Measurements from ENCODE around the gene SMAD3.

The SMAD3 gene

DNA sequence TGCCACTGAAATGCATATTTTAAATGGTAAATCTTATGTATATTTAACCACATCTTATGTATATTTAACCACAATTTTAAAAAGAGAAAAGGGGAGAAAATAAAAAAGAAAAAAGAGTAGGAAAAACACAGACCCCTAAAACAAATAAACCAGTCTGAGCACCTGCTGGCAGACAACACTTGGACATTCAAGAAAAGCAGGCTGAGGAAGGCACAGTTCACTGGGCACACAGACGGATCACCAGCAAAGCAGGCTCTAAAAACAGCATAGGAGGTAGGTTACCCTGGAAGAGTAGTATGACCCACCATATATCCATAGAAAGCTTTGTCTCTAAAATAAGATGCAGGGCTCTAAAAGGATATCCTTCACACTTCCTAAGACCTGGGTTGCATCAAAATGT, 162.0 kb downstream of the SMAD3 start:
- peaks cover 24 to 35% of the 10 kb centered on the region in 2 experiments for H3K36me3 ChIP-seq (ENCODE audit: control insufficient read depth in 2 of 2, insufficient read depth in 1 of 2, low read length in 2 of 2)
- CTCF ChIA-PET: interaction anchor here (0.5 to 1.0 kb wide), 2 partner anchors 11 to 12 kb away, joined by 3 to 4 read pairs; no protein-coding TSS in a partner anchor
- H3K4me3 ChIP-seq (ENCODE audit: low read depth, low read length): no peak overlapping the region
- TF ChIP-seq ZBTB1 (tag by site-specific recombination; IDR thresholded peaks at IDR 0.05): no peak
- TF ChIP-seq ZNF24 (tag by site-specific recombination; IDR thresholded peaks at IDR 0.05): no peak
- TF ChIP-seq ZNF426 (tag by site-specific recombination; IDR thresholded peaks at IDR 0.05): no peak
- no peak for TF ChIP-seq ZNF350 (tag by site-specific recombination; IDR thresholded peaks at IDR 0.05)
- no peak for TF ChIP-seq ZNF530 (tag by site-specific recombination; IDR thresholded peaks at IDR 0.05; ENCODE audit: low read depth)
- TF ChIP-seq OSR2 (tag by site-specific recombination; IDR thresholded peaks at IDR 0.05): no peak
- no peak for TF ChIP-seq SETDB1 (IDR thresholded peaks at IDR 0.05; ENCODE audit: insufficient read length, low read length)
- no peak for TF ChIP-seq ZFHX2 (tag by site-specific recombination; conservative IDR thresholded peaks at IDR 0.05)
- no peak for TF ChIP-seq ZNF501 (tag by site-specific recombination; IDR thresholded peaks at IDR 0.05)
- no peak for TF ChIP-seq FEZF1 (tag by site-specific recombination; IDR thresholded peaks at IDR 0.05)
- TF ChIP-seq ZNF354C (tag by site-specific recombination; IDR thresholded peaks at IDR 0.05; ENCODE audit: borderline replicate concordance, low read depth): no peak
- TF ChIP-seq, protein P1, sequence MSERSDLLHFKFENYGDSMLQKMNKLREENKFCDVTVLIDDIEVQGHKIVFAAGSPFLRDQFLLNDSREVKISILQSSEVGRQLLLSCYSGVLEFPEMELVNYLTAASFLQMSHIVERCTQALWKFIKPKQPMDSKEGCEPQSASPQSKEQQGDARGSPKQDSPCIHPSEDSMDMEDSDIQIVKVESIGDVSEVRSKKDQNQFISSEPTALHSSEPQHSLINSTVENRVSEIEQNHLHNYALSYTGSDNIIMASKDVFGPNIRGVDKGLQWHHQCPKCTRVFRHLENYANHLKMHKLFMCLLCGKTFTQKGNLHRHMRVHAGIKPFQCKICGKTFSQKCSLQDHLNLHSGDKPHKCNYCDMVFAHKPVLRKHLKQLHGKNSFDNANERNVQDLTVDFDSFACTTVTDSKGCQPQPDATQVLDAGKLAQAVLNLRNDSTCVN (tag by site-specific recombination; optimal IDR thresholded peaks at IDR 0.05): no peak
- TF ChIP-seq GFI1B (tag by site-specific recombination; IDR thresholded peaks at IDR 0.05): no peak
- no peak for TF ChIP-seq ZNF362 (tag by site-specific recombination; IDR thresholded peaks at IDR 0.05)
- TF ChIP-seq, protein P2, sequence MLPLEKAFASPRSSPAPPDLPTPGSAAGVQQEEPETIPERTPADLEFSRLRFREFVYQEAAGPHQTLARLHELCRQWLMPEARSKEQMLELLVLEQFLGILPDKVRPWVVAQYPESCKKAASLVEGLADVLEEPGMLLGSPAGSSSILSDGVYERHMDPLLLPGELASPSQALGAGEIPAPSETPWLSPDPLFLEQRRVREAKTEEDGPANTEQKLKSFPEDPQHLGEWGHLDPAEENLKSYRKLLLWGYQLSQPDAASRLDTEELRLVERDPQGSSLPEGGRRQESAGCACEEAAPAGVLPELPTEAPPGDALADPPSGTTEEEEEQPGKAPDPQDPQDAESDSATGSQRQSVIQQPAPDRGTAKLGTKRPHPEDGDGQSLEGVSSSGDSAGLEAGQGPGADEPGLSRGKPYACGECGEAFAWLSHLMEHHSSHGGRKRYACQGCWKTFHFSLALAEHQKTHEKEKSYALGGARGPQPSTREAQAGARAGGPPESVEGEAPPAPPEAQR (tag by site-specific recombination; IDR thresholded peaks at IDR 0.05): no peak
- no peak for TF ChIP-seq ZNF416 (tag by site-specific recombination; IDR thresholded peaks at IDR 0.05)
- TF ChIP-seq CTCF (tag by site-specific recombination; IDR thresholded peaks at IDR 0.05): no peak
- no peak for TF ChIP-seq ZNF555 (tag by site-specific recombination; conservative IDR thresholded peaks at IDR 0.05)
- POLR2A ChIA-PET: no interaction called here
- no peak overlapping the region for H3K27ac ChIP-seq (ENCODE audit: extremely low read depth, low read depth, low read length)
- H3K9me3 ChIP-seq (ENCODE audit: control insufficient read depth, insufficient read depth, low read depth, low read length): no peaks in the 10 kb centered on the region
- H3K4me1 ChIP-seq (ENCODE audit: control insufficient read depth, insufficient read depth, low read length): no peaks in the 10 kb centered on the region

- H3K36me3 ChIP-seq (ENCODE audit: control insufficient read depth in 2 of 2, insufficient read depth in 1 of 2, low read length in 2 of 2): peaks cover 28 to 39% of the 10 kb centered on the region in 2 experiments
- no peaks in the 10 kb centered on the region for H3K9me3 ChIP-seq (ENCODE audit: control insufficient read depth, insufficient read depth, low read depth, low read length)
- ChIA-PET POLR2A (no interaction called here), CTCF (interaction anchor here (1.0 kb wide), 1 partner anchor 12 kb away, joined by 3 read pairs; no protein-coding TSS in a partner anchor)
- no peaks in the 10 kb centered on the region for H3K4me1 ChIP-seq (ENCODE audit: control insufficient read depth, insufficient read depth, low read length)
- H3K4me3 ChIP-seq (ENCODE audit: low read depth, low read length): no peak overlapping the region
- no peak overlapping the region for H3K27ac ChIP-seq (ENCODE audit: extremely low read depth, low read depth, low read length)
- TF ChIP-seq SP7 (tag by site-specific recombination; IDR thresholded peaks at IDR 0.05): no peak
- TF ChIP-seq ZNF704 (tag by site-specific recombination; IDR thresholded peaks at IDR 0.05): no peak
- no peak for TF ChIP-seq ZNF174 (tag by site-specific recombination; IDR thresholded peaks at IDR 0.05)
- no peak for TF ChIP-seq KLF7 (tag by site-specific recombination; IDR thresholded peaks at IDR 0.05; ENCODE audit: borderline replicate concordance)
- TF ChIP-seq ZNF514 (tag by site-specific recombination; IDR thresholded peaks at IDR 0.05): no peak
- no peak for TF ChIP-seq ZNF292 (tag by site-specific recombination; IDR thresholded peaks at IDR 0.05; ENCODE audit: borderline replicate concordance, low read depth)
- TF ChIP-seq ZNF202 (tag by site-specific recombination; IDR thresholded peaks at IDR 0.05; ENCODE audit: borderline replicate concordance): no peak
- TF ChIP-seq ZNF302 (tag by site-specific recombination; IDR thresholded peaks at IDR 0.05; ENCODE audit: low read depth): no peak
- TF ChIP-seq, protein P3, sequence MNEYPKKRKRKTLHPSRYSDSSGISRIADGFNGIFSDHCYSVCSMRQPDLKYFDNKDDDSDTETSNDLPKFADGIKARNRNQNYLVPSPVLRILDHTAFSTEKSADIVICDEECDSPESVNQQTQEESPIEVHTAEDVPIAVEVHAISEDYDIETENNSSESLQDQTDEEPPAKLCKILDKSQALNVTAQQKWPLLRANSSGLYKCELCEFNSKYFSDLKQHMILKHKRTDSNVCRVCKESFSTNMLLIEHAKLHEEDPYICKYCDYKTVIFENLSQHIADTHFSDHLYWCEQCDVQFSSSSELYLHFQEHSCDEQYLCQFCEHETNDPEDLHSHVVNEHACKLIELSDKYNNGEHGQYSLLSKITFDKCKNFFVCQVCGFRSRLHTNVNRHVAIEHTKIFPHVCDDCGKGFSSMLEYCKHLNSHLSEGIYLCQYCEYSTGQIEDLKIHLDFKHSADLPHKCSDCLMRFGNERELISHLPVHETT (tag by site-specific recombination; IDR thresholded peaks at IDR 0.05): no peak
- TF ChIP-seq ZNF596 (tag by site-specific recombination; IDR thresholded peaks at IDR 0.05): no peak
- no peak for TF ChIP-seq ZNF544 (tag by site-specific recombination; IDR thresholded peaks at IDR 0.05)
Observed at GRCh38 chr15:67227846-67228245, 162.4 kb downstream of the SMAD3 start.
